ENCODE measurements around the gene MIF4GD. TPM values are rescaled to one million over a fixed set of nuclear protein-coding genes. Genes with fewer than 3 reads are reported as not detected.

Gene MIF4GD
- total and polyA plus RNA-seq, 10 of the 15 experiments (the other 5 are each of a cell fraction or from before 2014, with no cell fraction given): 22.8 to 96.2 (median 60.1) TPM

GRCh38 chr17:75269844-75270217 lies 1.2 kb downstream of the MIF4GD start (continued):
- TF ChIP-seq, protein P1, sequence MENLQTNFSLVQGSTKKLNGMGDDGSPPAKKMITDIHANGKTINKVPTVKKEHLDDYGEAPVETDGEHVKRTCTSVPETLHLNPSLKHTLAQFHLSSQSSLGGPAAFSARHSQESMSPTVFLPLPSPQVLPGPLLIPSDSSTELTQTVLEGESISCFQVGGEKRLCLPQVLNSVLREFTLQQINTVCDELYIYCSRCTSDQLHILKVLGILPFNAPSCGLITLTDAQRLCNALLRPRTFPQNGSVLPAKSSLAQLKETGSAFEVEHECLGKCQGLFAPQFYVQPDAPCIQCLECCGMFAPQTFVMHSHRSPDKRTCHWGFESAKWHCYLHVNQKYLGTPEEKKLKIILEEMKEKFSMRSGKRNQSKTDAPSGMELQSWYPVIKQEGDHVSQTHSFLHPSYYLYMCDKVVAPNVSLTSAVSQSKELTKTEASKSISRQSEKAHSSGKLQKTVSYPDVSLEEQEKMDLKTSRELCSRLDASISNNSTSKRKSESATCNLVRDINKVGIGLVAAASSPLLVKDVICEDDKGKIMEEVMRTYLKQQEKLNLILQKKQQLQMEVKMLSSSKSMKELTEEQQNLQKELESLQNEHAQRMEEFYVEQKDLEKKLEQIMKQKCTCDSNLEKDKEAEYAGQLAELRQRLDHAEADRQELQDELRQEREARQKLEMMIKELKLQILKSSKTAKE (IDR thresholded peaks at IDR 0.05; ENCODE audit: low read depth, poor library complexity, severe bottlenecking): no peak
- no peak for TF ChIP-seq CHD1 (IDR thresholded peaks at IDR 0.05; ENCODE audit: low read depth, low read length)
- TF ChIP-seq CBX3 (IDR thresholded peaks at IDR 0.05; ENCODE audit: borderline replicate concordance, low read depth): no peak
- no peak for TF ChIP-seq MXI1 (IDR thresholded peaks at IDR 0.05; ENCODE audit: low read depth, low read length)

GRCh38 chr17:75267411-75268232 lies 3.4 kb downstream of the MIF4GD start:
- intact Hi-C loops (cut with micrococcal nuclease; ENCODE audit: unreplicated experiment) (loop anchor here (10.0 kb wide), 1 partner anchor 247 kb away; the partner anchor contains the start of genes CASKIN2 and TSEN54), in situ Hi-C loops (cut with MboI) (no loop called here)
- CTCF ChIA-PET: interaction anchor here (0.5 to 5.3 kb wide), 3 partner anchors 21 to 306 kb away, joined by 3 to 46 read pairs (median 7); partner anchors contain the start of gene SLC25A19
- Histone ChIP-seq H3K9me3 (replicated peaks; ENCODE audit: control insufficient read depth, insufficient read depth, low read length) (no peaks in the 10 kb centered on the region), H4K20me1 (ENCODE audit: control insufficient read depth, insufficient read depth) (no peaks in the 10 kb centered on the region), H3K27me3 (replicated peaks in 1 of 2; ENCODE audit: control insufficient read depth in 2 of 2, insufficient read depth in 2 of 2, low read length in 1 of 2) (no peaks in the 10 kb centered on the region), H3K4me2 (ENCODE audit: control insufficient read depth, insufficient read depth) (no peak overlapping the region), H3K4me1 (ENCODE audit: control insufficient read depth, insufficient read depth, low read length) (peaks cover 17% of the 10 kb centered on the region), H3K9ac (ENCODE audit: control insufficient read depth, insufficient read depth, low read length) (no peak overlapping the region), H3K4me3 (no peak overlapping the region), H2AFZ (ENCODE audit: control insufficient read depth, low read depth, low read length) (no peak overlapping the region), H3K36me3 (ENCODE audit: control insufficient read depth in 2 of 2, insufficient read depth in 2 of 2, low read length in 1 of 2) (peaks cover 15 to 17% of the 10 kb centered on the region in 2 experiments), H3K27ac (ENCODE audit: control insufficient read depth, insufficient read depth) (no peak overlapping the region), H3K79me2 (ENCODE audit: control insufficient read depth, insufficient read depth, low read length) (peaks cover 39% of the 10 kb centered on the region)
- WGBS (ENCODE audit: insufficient coverage, insufficient replicate concordance, low lambda C conversion rate, missing lambda C conversion rate): 81% methylated on average over 14 of the region's 14 CpGs
- DNase-seq (ENCODE audit: low read depth, low spot score): no peak
- ATAC-seq: no peak
- RAD21 ChIA-PET (ENCODE audit: unreplicated experiment): interaction anchor here (0.6 kb wide), 1 partner anchor 617 kb away, joined by 3 read pairs; no protein-coding TSS in a partner anchor
- no peak for FAIRE-seq
- SMC1A ChIA-PET (ENCODE audit: uncharacterized antibody, unreplicated experiment): interaction anchor here (0.6 to 1.3 kb wide), 3 partner anchors 18 to 386 kb away, joined by 3 to 6 read pairs (median 5); no protein-coding TSS in a partner anchor
- POLR2A ChIA-PET: no interaction called here
- no TSS peak for BruUV-seq (replicated peaks)
- TF ChIP-seq SP1 (IDR thresholded peaks at IDR 0.05; ENCODE audit: low read depth, low read length) (no peak), CREB1 (IDR thresholded peaks at IDR 0.05; ENCODE audit: low read depth) (no peak), EED (IDR thresholded peaks at IDR 0.05; ENCODE audit: low read depth) (no peak), ZBTB33 (IDR thresholded peaks at IDR 0.05) (no peak), E2F4 (IDR thresholded peaks at IDR 0.05; ENCODE audit: low read depth, low read length) (no peak), CEBPB (IDR thresholded peaks at IDR 0.05; ENCODE audit: borderline replicate concordance in 1 of 2, low read depth in 2 of 2, low read length in 2 of 2) (no peak), BMI1 (IDR thresholded peaks at IDR 0.05; ENCODE audit: borderline replicate concordance) (no peak), NR2C1 (IDR thresholded peaks at IDR 0.05) (no peak), CHD4 (IDR thresholded peaks at IDR 0.05) (no peak), RFX5 (IDR thresholded peaks at IDR 0.05; ENCODE audit: low read depth, low read length) (no peak), SMC3 (IDR thresholded peaks at IDR 0.05; ENCODE audit: borderline replicate concordance, low read length) (no peak)
- TF ChIP-seq, protein P2, sequence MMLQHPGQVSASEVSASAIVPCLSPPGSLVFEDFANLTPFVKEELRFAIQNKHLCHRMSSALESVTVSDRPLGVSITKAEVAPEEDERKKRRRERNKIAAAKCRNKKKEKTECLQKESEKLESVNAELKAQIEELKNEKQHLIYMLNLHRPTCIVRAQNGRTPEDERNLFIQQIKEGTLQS (IDR thresholded peaks at IDR 0.05; ENCODE audit: borderline replicate concordance, extremely low read depth, low read depth, low read length): no peak
